ENCODE data around the gene KIF5B. TPM values are rescaled to one million over a fixed set of nuclear protein-coding genes. Genes with fewer than 3 reads are reported as not detected.

KIF5B gene
- total and polyA plus RNA-seq, 9 of the 15 experiments (the other 6 are each of a cell fraction or from before 2014, with no cell fraction given) = 24.4 to 94.4 (median 68.9) TPM

DNA sequence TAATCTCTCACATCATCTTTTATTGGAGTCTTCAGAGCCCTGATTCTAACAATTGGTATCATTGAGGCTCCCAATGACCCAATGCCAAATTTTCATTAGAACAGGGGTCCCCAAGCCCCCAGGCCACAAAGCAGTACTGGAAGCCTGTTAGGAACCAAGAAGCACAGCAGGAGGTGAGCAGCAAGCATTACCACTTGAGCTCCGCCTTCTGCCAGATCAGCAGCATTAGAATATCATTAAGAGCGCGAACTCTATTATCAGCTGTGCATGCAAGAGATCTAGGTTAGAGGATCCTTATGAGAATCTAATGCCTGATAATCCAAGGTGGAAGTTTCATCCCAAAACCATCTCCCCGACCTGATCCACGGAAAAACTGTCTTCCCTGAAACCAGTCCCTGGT, 23.1 kb downstream of the KIF5B start:
- Histone ChIP-seq H3K4me1 (replicated peaks in 1 of 2; ENCODE audit: control insufficient read depth in 2 of 2, insufficient read depth in 2 of 2, low read length in 2 of 2) (no peaks in the 10 kb centered on the region), H3K27ac (ENCODE audit: extremely low read depth, low read depth, low read length) (no peak overlapping the region), H3K79me2 (ENCODE audit: control insufficient read depth, insufficient read depth, low read length) (no peaks in the 10 kb centered on the region; the same call in 2 of the 3 replicates), H3K4me3 (no peak overlapping the region), H3K27me3 (ENCODE audit: control insufficient read depth in 2 of 2, insufficient read depth in 2 of 2, low read length in 2 of 2) (no peaks in the 10 kb centered on the region), H4K20me1 (replicated peaks; ENCODE audit: control insufficient read depth, insufficient read depth, low read length) (no peaks in the 10 kb centered on the region), H3K9ac (ENCODE audit: insufficient read depth in 1 of 2, low read depth in 2 of 2, low read length in 2 of 2) (no peak overlapping the region), H2AFZ (ENCODE audit: low read depth, low read length) (no peak overlapping the region), H3K9me1 (ENCODE audit: control insufficient read depth, insufficient read depth, low read length) (no peaks in the 10 kb centered on the region), H3K36me3 (ENCODE audit: control insufficient read depth, insufficient read depth, low read length) (peaks cover 97% of the 10 kb centered on the region), H3K4me2 (ENCODE audit: insufficient read depth, low read length) (no peak overlapping the region), H3K9me3 (replicated peaks; ENCODE audit: control insufficient read depth, insufficient read depth, low read depth, low read length) (no peaks in the 10 kb centered on the region)
- no TSS peak for BruUV-seq (replicated peaks)
- intact Hi-C loops (cut with micrococcal nuclease) = no loop called here
- ATAC-seq (no peak), FAIRE-seq (no peak), DNase-seq (ENCODE audit: extremely low read depth in 1 of 4, low spot score in 3 of 4) (no peak)
- POLR2A ChIA-PET = interaction anchor here (0.6 to 1.3 kb wide), 4 partner anchors 9 to 32 kb away, joined by 3 to 5 read pairs (median 4); no protein-coding TSS in a partner anchor
- no peak for TF ChIP-seq RBM15 (IDR thresholded peaks at IDR 0.05; ENCODE audit: insufficient read depth, low read length)
- TF ChIP-seq, protein P1, sequence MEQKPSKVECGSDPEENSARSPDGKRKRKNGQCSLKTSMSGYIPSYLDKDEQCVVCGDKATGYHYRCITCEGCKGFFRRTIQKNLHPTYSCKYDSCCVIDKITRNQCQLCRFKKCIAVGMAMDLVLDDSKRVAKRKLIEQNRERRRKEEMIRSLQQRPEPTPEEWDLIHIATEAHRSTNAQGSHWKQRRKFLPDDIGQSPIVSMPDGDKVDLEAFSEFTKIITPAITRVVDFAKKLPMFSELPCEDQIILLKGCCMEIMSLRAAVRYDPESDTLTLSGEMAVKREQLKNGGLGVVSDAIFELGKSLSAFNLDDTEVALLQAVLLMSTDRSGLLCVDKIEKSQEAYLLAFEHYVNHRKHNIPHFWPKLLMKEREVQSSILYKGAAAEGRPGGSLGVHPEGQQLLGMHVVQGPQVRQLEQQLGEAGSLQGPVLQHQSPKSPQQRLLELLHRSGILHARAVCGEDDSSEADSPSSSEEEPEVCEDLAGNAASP (IDR thresholded peaks at IDR 0.05) = no peak
- no peak for TF ChIP-seq TOE1 (IDR thresholded peaks at IDR 0.05; ENCODE audit: borderline replicate concordance)
- TF ChIP-seq TOE1 (CRISPR knock-in tag; IDR thresholded peaks at IDR 0.05; ENCODE audit: borderline replicate concordance, low read depth) = no peak
- TF ChIP-seq MYNN (IDR thresholded peaks at IDR 0.05) = no peak
- no peak for TF ChIP-seq MYNN (CRISPR knock-in tag; IDR thresholded peaks at IDR 0.05)
- TF ChIP-seq CCNT2 (IDR thresholded peaks at IDR 0.05; ENCODE audit: borderline replicate concordance, extremely low read depth, insufficient read length, low read depth, low read length) = no peak
- TF ChIP-seq, protein P2, sequence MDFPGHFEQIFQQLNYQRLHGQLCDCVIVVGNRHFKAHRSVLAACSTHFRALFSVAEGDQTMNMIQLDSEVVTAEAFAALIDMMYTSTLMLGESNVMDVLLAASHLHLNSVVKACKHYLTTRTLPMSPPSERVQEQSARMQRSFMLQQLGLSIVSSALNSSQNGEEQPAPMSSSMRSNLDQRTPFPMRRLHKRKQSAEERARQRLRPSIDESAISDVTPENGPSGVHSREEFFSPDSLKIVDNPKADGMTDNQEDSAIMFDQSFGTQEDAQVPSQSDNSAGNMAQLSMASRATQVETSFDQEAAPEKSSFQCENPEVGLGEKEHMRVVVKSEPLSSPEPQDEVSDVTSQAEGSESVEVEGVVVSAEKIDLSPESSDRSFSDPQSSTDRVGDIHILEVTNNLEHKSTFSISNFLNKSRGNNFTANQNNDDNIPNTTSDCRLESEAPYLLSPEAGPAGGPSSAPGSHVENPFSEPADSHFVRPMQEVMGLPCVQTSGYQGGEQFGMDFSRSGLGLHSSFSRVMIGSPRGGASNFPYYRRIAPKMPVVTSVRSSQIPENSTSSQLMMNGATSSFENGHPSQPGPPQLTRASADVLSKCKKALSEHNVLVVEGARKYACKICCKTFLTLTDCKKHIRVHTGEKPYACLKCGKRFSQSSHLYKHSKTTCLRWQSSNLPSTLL (IDR thresholded peaks at IDR 0.05) = no peak
- TF ChIP-seq MTA3 (IDR thresholded peaks at IDR 0.05; ENCODE audit: borderline replicate concordance) = no peak
- no peak for TF ChIP-seq MCM2 (IDR thresholded peaks at IDR 0.05; ENCODE audit: low read depth)
- WGBS (ENCODE audit: insufficient coverage, low coverage, missing lambda C conversion rate) = 72% methylated on average over 5 of the region's 5 CpGs
- CTCF ChIA-PET (ENCODE audit: low intra/inter-chr PET ratio) = no interaction called here
- in situ Hi-C loops (cut with MboI) = no loop called here

Measured in K562 (cell line).